NOMO-1 (cell line): ENCODE measurements around the gene LY6G6D.

Source experiments
- DNase-seq, 2 experiments: peaks; one replicate each; lab custom pipeline; 2025; ENCODE audit not compliant: unreplicated experiment in 2 of 2; lab: John Stamatoyannopoulos, UW

Gene LY6G6D, protein sequence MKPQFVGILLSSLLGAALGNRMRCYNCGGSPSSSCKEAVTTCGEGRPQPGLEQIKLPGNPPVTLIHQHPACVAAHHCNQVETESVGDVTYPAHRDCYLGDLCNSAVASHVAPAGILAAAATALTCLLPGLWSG

DNA sequence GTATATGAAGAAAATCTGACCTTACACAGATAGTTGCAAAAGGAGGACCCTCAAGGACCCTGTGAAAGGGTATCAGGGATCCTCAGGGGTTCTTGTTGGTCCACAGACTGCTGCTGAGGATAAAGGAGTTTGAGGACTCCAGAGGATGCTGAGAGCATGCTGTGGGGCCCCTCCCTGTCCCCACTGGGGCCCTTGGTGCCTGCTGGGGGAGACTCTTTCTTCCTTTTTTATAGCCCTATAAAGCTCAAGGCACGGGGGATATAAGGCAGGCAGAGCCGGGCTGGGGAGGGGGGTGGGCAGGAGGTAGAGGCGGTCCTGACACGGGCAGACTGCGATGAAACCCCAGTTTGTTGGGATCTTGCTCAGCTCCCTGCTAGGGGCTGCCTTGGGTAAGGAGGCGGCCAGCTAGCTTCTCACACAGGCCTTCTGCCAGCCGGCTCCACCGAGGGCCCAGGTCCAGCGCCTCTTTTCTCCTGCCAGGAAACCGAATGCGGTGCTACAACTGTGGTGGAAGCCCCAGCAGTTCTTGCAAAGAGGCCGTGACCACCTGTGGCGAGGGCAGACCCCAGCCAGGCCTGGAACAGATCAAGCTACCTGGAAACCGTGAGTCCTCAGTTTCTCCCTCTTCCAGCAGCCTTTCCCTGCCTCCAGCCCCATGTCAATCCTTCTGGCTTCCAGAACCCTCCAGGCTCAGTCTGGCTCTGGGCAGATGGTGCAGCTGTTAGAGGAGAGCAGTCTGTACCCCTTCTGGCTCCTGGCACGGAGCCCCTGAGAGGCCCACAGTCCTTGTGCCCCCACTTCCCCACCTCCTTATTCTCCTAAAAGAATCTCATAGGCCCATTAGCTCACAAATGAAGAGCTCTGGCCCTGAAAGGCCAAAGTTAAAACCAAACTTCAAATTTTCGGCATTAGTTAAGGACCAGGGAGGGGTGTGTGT is at the start of gene LY6G6D:
TSS of gene LY6G6D (plus strand) at position 327 of the 937 bp plus-strand sequence. CDS start at position 335, 8 bp downstream.
- DNase-seq: no peak

DNA sequence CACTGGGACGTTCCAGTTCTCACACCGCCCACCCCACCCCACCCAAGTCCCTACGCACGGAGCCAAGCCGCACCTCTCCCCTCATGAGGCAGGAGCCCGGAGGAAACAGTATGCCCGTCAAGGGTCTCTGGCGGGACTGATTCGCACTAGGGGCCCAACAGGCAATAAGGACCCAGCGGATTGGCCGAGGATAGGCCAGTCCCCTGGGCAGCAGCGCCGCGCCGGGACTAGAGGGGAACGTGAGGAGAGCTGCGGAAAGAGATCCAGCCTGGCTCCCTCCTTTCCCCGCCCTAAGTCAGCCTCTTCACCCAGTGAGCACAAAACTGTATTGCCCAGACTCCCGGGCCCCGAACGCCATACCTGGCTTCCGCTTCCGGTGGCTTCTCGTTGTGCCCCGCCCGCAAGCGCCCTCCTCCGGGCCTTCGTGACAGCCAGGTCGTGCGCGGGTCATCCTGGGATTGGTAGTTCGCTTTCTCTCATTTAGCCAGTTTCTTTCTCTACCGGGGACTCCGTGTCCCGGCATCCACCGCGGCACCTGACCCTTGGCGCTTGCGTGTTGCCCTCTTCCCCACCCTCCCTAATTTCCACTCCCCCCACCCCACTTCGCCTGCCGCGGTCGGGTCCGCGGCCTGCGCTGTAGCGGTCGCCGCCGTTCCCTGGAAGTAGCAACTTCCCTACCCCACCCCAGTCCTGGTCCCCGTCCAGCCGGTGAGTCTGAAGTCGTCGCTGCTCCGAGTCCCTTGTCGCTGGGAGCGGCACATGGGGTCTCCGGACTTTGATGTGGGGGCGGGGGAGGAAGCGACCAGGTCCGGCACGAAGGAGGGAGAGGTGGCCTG is 49.4 kb upstream of the LY6G6D start, which contains the start of gene CSNK2B:
TSS of gene CSNK2B (plus strand) at position 580 of the 836 bp plus-strand sequence. CDS start 752 bp downstream, outside the sequence.
- peak; percentile 96 to 97 for DNase-seq

DNA sequence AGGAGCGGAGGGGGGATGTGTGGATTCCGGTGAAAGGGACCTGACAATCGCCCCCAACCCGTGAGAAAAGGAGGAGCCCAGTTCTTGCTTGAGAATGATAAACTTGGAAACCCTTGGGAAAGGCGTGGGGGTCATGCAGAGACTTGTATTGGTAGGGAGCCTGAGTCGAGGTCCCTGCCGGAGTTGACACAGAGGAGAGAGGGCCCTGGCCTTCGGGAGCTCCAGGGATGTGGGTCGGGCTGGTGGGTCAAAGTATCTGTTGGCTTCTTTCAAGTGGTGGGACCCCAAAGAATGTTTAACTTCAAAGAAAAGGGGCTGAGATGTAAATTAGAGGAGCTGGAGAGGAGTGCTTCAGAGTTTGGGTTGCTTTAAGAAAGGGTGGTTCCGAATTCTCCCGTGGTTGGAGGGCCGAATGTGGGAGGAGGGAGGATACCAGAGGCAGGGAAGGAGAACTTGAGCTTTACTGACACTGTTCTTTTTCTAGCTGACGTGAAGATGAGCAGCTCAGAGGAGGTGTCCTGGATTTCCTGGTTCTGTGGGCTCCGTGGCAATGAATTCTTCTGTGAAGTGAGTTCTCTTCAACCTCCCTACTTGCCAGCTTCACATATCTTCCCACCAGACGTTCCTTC is 48.7 kb upstream of the LY6G6D start:
- DNase-seq: no peak

DNA sequence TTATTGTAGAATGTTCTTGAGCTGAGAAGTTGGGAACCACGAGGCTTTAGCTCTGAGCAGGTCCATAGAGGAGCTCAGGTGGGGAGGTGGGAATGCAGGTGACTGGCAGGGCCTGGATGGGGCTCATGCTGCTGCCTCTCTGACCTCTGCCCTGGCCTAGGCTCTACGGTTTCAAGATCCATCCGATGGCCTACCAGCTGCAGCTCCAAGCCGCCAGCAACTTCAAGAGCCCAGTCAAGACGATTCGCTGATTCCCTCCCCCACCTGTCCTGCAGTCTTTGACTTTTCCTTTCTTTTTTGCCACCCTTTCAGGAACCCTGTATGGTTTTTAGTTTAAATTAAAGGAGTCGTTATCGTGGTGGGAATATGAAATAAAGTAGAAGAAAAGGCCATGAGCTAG is 45.5 kb upstream of the LY6G6D start, which contains the start of gene LY6G5B:
TSS of gene LY6G5B (plus strand) at position 301 of the 400 bp plus-strand sequence. CDS start 975 bp downstream, outside the sequence.
- no peak for DNase-seq

GRCh38 chr6:31676322-31676903 is 38.7 kb upstream of the LY6G6D start:
- peak in 1 of 2 experiments; percentile 50 for DNase-seq

DNA sequence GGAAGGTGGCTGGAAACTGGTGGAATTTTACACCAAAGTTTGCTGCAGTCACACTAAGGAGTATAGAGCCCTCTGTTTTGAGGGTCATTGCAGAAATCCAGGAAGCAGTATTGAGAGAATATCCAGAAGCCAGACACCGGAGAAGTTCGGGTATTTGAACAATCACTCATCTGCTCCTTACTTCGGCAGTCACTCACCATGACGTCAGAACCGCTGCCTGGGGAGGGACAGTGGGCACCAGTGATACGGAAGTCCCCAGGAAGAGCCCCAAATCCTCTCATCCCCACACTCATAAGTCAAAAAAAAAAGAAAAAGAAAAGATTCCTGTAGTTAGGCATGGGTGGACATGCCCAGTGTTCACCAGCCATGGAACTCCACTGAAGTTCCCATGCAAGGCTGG is 38.2 kb upstream of the LY6G6D start:
- DNase-seq: no peak

DNA sequence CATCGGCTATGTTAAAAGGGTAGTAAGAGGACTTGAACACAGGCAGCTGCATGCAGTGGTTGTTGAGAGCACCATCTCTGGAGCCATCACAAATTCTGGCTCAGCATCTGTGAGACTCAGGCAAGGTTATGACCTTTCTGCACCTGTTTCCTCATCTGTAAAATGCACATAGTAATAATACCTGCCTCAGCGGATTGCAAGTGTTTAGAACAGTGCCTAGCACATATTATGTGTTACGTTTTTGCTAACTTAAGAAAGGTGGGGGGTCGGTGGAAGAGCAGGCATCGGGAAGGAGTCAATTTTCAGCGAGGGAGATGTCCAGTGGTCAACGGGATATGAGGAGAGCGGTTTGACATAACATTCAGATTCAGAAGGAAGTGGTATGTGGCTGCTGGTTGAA is 37.2 kb upstream of the LY6G6D start:
- DNase-seq: no peak

- DNase-seq: peak; percentile 64 to 76
Measured at GRCh38 chr6:31680226-31681134, 34.7 kb upstream of the LY6G6D start, which contains the start of gene LY6G5C. LY6G5C (minus strand) TSS chr6:31681067; CDS start chr6:31680373, 694 bp downstream.

- DNase-seq: no peak
Measured at GRCh38 chr6:31681135-31681671, 33.9 kb upstream of the LY6G6D start.

DNA sequence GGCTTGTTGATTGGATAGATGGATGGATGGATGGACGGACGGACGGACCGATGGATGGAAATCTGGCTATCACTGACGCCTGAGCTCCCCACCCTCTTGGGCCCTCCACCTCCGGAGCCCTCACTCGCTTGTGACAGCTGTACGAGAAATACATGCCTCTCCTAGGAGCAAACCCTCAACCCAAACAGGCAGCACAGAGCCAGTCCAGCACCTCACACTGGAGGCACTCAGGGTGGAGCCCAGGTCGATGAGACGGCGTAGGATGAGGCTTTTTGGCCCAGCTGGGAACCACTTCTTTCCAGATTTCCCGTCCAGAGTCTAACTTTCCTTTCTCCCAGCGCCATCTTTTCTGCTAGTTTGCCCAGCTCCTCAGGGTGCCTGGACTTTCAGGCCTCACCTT is 31.6 kb upstream of the LY6G6D start:
- no peak for DNase-seq

- DNase-seq: no peak
Measured at GRCh38 chr6:31686483-31686882, 28.7 kb upstream of the LY6G6D start.

GRCh38 chr6:31687321-31687720 is 27.8 kb upstream of the LY6G6D start:
- DNase-seq: no peak

DNA sequence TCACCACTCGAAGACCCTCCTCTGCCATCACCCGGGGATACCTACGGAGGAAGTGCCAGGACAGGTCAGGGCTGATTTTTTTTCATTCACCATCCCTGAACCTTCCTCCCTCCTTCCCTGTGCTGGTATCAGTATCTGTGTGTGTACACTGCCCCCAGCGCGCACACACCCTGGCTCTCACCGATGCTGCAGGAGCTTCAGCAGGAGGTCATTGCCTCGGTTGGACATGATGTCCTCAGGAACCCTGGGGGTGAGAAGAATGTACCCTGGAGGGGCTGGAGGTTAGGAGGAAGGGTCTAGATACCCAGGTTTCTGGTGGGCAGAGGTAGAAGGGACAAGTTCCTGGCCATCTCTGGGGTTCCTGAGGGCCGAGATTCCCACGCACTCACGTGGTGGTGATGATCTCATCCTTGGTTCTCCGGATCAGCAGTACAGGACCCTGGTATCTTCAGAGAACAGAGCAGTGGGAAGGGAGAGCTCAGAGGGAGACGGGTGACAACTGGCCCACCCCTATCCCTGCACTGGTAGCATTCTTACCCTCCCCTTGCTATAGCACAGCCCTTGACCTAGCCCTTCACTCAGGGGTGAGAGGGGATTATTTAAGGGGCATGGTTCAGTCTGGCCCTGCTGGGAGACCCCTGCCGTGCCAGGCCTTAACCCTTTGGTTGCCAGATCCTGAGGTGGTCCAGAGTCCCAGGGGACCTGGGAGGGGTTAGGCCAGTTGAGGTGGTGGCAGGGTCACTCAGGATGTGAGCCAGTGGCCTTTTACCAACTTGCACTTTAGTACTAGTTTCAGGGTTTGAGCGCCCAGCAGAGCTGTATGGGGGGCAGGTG is 27.1 kb upstream of the LY6G6D start:
- DNase-seq: no peak

DNA sequence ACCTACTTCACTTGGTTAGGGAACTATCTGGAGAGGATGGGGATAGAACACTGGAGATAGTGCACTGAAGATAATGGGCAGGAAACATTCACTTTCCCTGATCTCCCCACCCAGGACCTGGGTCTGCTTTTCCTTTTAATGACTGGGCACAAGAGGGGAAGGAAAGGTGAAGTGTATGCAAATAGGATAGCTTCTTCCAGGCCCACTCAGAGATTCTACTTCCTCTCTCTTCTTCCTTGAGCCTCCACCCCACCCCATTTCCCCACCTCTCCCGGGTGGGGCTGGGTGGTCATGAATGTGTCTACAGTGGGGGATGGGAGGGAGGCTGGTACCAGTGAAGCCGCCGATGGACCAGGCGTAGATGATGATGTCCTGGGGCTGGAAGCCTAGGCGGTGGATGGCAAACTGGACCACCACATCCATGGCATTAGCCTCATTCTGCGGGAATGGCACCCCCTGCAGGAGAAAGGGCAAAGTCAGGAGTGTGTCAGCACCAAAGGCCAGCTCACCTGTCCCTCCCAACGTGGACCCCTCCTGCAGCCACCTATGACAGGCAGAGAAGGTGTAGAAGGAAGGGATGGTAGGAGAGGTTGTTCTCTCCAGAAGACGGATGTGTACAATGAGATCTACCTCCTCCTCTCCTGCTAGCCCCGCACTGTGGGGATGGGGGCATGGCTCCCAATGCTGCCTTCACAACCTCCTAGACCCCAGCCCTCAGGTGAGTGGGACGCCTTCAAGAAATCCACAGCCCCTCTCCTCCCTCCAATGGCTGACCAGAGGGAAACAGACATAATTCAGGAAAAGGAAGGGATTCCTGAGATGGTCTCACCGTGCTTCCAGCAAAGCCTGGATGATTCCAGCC is 25.7 kb upstream of the LY6G6D start:
- no peak for DNase-seq

GRCh38 chr6:31690231-31691077 is 24.7 kb upstream of the LY6G6D start:
- no peak for DNase-seq

DNA sequence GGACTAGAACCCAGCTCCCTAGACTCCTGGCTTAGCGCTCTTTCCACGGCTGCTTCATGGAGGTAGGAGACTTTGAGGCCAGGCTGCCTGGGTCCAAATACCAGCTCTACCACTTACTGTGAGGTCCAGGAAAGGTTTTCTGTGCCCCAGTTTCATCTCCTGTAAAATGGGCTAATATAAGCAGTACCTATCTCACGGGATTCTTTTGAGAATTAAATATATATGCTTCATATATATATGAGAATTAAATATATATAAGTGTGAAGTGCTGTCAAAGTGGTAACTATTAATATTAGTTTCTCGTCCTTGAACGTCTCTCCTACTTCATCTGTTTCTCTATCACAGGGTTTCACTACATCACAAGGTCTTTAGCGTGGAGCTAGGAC is 24.1 kb upstream of the LY6G6D start:
- DNase-seq: no peak
